Endothelial cell of umbilical vein (primary cell): ENCODE data around the gene UPP1. TPM values are rescaled to one million over a fixed set of nuclear protein-coding genes. Genes with fewer than 3 reads are reported as not detected.
A peak's percentile ranks its signal among the peaks of the same experiment; 100 is the strongest.

Experiments
- Bru-seq: library from RNA; stranded (reverse); fragments of 400-500 nt; gene quantifications from one replicate; lab custom pipeline; 2021; lab: Mats Ljungman, UMichigan
- BruChase-seq, 2 experiments: library from RNA; stranded (reverse); fragments of 400-500 nt; gene quantifications; one replicate each; lab custom pipeline; 2021; lab: Mats Ljungman, UMichigan
- BruUV-seq: library from RNA; stranded (reverse); fragments of 400-500 nt; replicated peaks from 2 replicates; lab custom pipeline; 2021; lab: Mats Ljungman, UMichigan
- CTCF ChIA-PET: fragments of 300-600, 350-600 bp; sonication (Branson Sonifier 250); formaldehyde crosslinking; loops from one replicate; lab custom pipeline; 2021; ENCODE audit warnings: antibody characterized with exemption, inconsistent platforms; lab: Charles Lee
- POLR2A ChIA-PET: fragments of 300-600, 350-600 bp; sonication (Branson Sonifier 250); formaldehyde crosslinking; loops from one replicate; lab custom pipeline; 2021; ENCODE audit warnings: antibody characterized with exemption, inconsistent platforms; lab: Charles Lee
- DNase-seq: peaks from one replicate; pipeline ENCODE4 v3.0.0-alpha.2; 2011; ENCODE audit warnings: low read depth, low spot score
- FAIRE-seq: peaks from 2 replicates; lab custom pipeline; 2011; peaks lifted over from hg19 to GRCh38; lab: Jason Lieb, UNC
- H2AFZ ChIP-seq: 2 replicates; pipeline ENCODE4 v1.6.0; 2012; ENCODE audit warnings: low read depth, low read length, control low read depth, inconsistent platforms
- H3K27ac ChIP-seq: 2 replicates; pipeline ENCODE4 v1.5.1; 2011; ENCODE audit warnings: low read depth, mild to moderate bottlenecking, control low read depth, low read length, moderate library complexity; ENCODE audit not compliant: insufficient read depth
- H3K27me3 ChIP-seq, 2 experiments: 2 replicates each; pipeline versions ENCODE4 v1.6.0 to v1.6.1; 2011; ENCODE audit warnings: low read length in 2 of 2, mixed read lengths in 1 of 2; ENCODE audit not compliant: control insufficient read depth in 2 of 2, insufficient read depth in 2 of 2
- H3K36me3 ChIP-seq, 2 experiments: 2 replicates in 1 of 2; 3 replicates in 1 of 2; pipeline ENCODE4 v1.5.1; 2011; ENCODE audit warnings: low read length in 2 of 2, mild to moderate bottlenecking in 1 of 2, moderate library complexity in 1 of 2; ENCODE audit not compliant: control insufficient read depth in 2 of 2, insufficient read depth in 2 of 2; ENCODE audit errors: extremely low read depth in 1 of 2
- H3K4me1 ChIP-seq: 3 replicates; pipeline ENCODE4 v1.5.1; 2011; ENCODE audit warnings: mild to moderate bottlenecking, low read length; ENCODE audit not compliant: control insufficient read depth, insufficient read depth; ENCODE audit errors: extremely low read depth
- H3K4me2 ChIP-seq: 2 replicates; pipeline ENCODE4 v1.6.1; 2011; ENCODE audit warnings: low read length, control low read depth, mixed read lengths; ENCODE audit not compliant: insufficient read depth
- H3K4me3 ChIP-seq, 3 experiments: fragments of 200-600 bp in 1 of 3; sonication (generic), shearing (Covaris generic) in 1 of 3; replicated peaks in 1 of 3; 2 replicates each; pipeline ENCODE4 v1.5.1; 2011 to 2016; ENCODE audit warnings: control low read depth in 3 of 3, low read length in 3 of 3, mild to moderate bottlenecking in 2 of 3, inconsistent platforms in 1 of 3, low read depth in 1 of 3, moderate library complexity in 1 of 3; ENCODE audit not compliant: insufficient read depth in 1 of 3
- H3K79me2 ChIP-seq: 2 replicates; pipeline ENCODE4 v1.6.0; 2012; ENCODE audit warnings: low read length, inconsistent platforms; ENCODE audit not compliant: control insufficient read depth, insufficient read depth
- H3K9ac ChIP-seq: replicated peaks from 2 replicates; pipeline ENCODE3; 2011; ENCODE audit warnings: low read length, control low read depth; ENCODE audit not compliant: insufficient read depth; ENCODE audit errors: extremely low read depth
- H3K9me1 ChIP-seq: replicated peaks from 3 replicates; pipeline ENCODE4 v1.6.0; 2011; ENCODE audit warnings: mild to moderate bottlenecking, low read length; ENCODE audit not compliant: control insufficient read depth, insufficient read depth; ENCODE audit errors: extremely low read depth
- H3K9me3 ChIP-seq: replicated peaks from 2 replicates; pipeline ENCODE4 v1.5.1; 2012; ENCODE audit warnings: low read length, inconsistent platforms; ENCODE audit not compliant: control insufficient read depth, insufficient read depth
- H4K20me1 ChIP-seq: replicated peaks from 2 replicates; pipeline ENCODE3; 2011; ENCODE audit warnings: mild to moderate bottlenecking, low read length; ENCODE audit not compliant: control insufficient read depth, insufficient read depth; ENCODE audit errors: extremely low read depth
- POLR2A ChIP-seq: IDR thresholded peaks from 2 replicates; pipeline ENCODE4 v1.6.1; 2012; ENCODE audit warnings: low read depth, mild to moderate bottlenecking, control low read depth, low read length
- POLR2AphosphoS5 ChIP-seq: IDR thresholded peaks from 2 replicates; pipeline ENCODE4 v1.6.1; 2012; ENCODE audit warnings: low read depth, mild to moderate bottlenecking, control low read depth, low read length, moderate library complexity; ENCODE audit not compliant: insufficient read depth
- dilution Hi-C: fragments of 300-500 bp; cut with MboI; formaldehyde crosslinking; loops from one replicate; pipeline ENCODE4 v1.15.0; 2019; ENCODE audit warnings: low sequenced_read_pairs; ENCODE audit not compliant: extremely low pct_ligation_motif_present
- intact Hi-C: fragments of 100-400 bp; cut with micrococcal nuclease; formaldehyde crosslinking; loops from one replicate; pipeline ENCODE4 v1.10.0; 2022
- long read RNA-seq: library from polyadenylated mRNA; stranded (forward); transcript quantifications from one replicate; pipeline ENCODE4 v2.0.0, GENCODE V29; 2021
- polyA minus RNA-seq, 3 experiments: library from RNA; depleted of rRNA, polyadenylated mRNA; stranded (reverse); fragments of >200 nt; gene quantifications; 1 replicate in 1 of 3; 2 replicates in 2 of 3; pipeline ENCODE4 v1.2.3, GENCODE V29; 2011
- polyA plus RNA-seq, 4 experiments: library from polyadenylated mRNA; depleted of rRNA in 3 of 4; stranded (reverse) in 3 of 4; unstranded in 1 of 4; fragments of >200 nt; gene quantifications; 2 replicates each; pipeline versions ENCODE4 v1.2.1 to v1.2.3, GENCODE V29; 2011 to 2012; ENCODE audit warnings: missing spikeins in 1 of 4
- total RNA-seq: library from RNA; stranded (reverse); gene quantifications from 2 replicates; pipeline ENCODE4 v1.2.3, GENCODE V29; 2021

Gene UPP1
- total RNA-seq (53.6 and 60.7 TPM in 2 replicates), polyA plus RNA-seq (66.0 and 71.0 TPM in 2 replicates), polyA minus RNA-seq (26.0 and 26.7 TPM in 2 replicates), Bru-seq, nascent RNA (percentile 94 among the genes with signal in this experiment), BruChase-seq, experiment 1, labeled RNA remaining after a 6-hour chase (percentile 81 among the genes with signal in this experiment), BruChase-seq, experiment 2, labeled RNA remaining after a 2-hour chase (percentile 80 among the genes with signal in this experiment)
- 46.7 and 47.7 TPM in 2 replicates for polyA plus RNA-seq (2011; cell fraction: cytosol; rRNA removed)
- 86.8 and 114 TPM in 2 replicates for polyA plus RNA-seq (2011; cell fraction: nucleus; rRNA removed)
- polyA plus RNA-seq (2012), result 36.9 and 66.7 TPM in 2 replicates
- polyA minus RNA-seq (2011; cell fraction: cytosol; rRNA and poly(A)+ RNA removed), result 12.7 TPM
- polyA minus RNA-seq (2011; cell fraction: nucleus; rRNA and poly(A)+ RNA removed), result 46.5 and 49.2 TPM in 2 replicates
- long read RNA-seq, transcript UPP1-203 (9 exons, 1,375 nt), result major isoform, 40 of 137 reads
- long read RNA-seq, transcript UPP1-202 (6 exons, 955 nt), result minor isoform, 39 of 137 reads
- long read RNA-seq, transcript UPP1-212 (3 exons, 2,782 nt), result minor isoform, 15 of 137 reads
- long read RNA-seq, partial matches to known transcripts, result 8 of 137 reads
- long read RNA-seq, other reads (novel, unspliced or antisense), result 32 of 137 reads

GRCh38 chr7:48089046-48090003 is at the start of gene UPP1:
UPP1 (plus strand) TSS chr7:48089265; CDS start chr7:48094784, 5,519 bp downstream.
- DNase-seq (peak; percentile 85), FAIRE-seq (no peak)
- Histone ChIP-seq H3K9ac (peak within 1 kb of the TSS; percentile 92), H3K36me3 (peaks cover 8 to 15% of the 10 kb centered on the region in 2 experiments), H4K20me1 (no peaks in the 10 kb centered on the region), H3K4me2 (peak within 1 kb of the TSS; percentile 77), H2AFZ (peak within 1 kb of the TSS; percentile 53), H3K9me1 (no peaks in the 10 kb centered on the region), H3K79me2 (peaks cover 43% of the 10 kb centered on the region), H3K9me3 (no peaks in the 10 kb centered on the region), H3K4me3 (peak within 1 kb of the TSS; percentile 45 to 95 (median 85)), H3K27me3 (no peaks in the 10 kb centered on the region), H3K27ac (peak within 1 kb of the TSS; percentile 99), H3K4me1 (peaks cover 55% of the 10 kb centered on the region)
- dilution Hi-C loops, result no loop called here
- BruUV-seq, result no TSS peak
- intact Hi-C loops, result loop anchor here (1.0 to 10.0 kb wide), 5 partner anchors 47 to 635 kb away; no protein-coding TSS in a partner anchor
- CTCF ChIA-PET, result interaction anchor here (0.7 to 3.6 kb wide), 8 partner anchors 21 to 144 kb away, joined by 3 to 18 read pairs (median 4); no protein-coding TSS in a partner anchor
- POLR2A ChIA-PET, result no interaction called here
- no peak for TF ChIP-seq POLR2A
- peak; percentile 65 for TF ChIP-seq POLR2AphosphoS5
